Measurements from ENCODE around the gene MAST2.
"Not testable (repeated sequence)": the region's sequence is repeated elsewhere in the genome, so short reads cannot be mapped to it uniquely, and the experiment has no call there.

Gene MAST2

GRCh38 chr1:45815667-45816458 is 12.5 kb downstream of the MAST2 start:
- ATAC-seq, result no peak

- ATAC-seq, result no peak
These were observed 16.8 kb downstream of the MAST2 start for GRCh38 chr1:45820173-45820572.

GRCh38 chr1:45820788-45821187 is 17.4 kb downstream of the MAST2 start:
- no peak for ATAC-seq

- ATAC-seq, result no peak
These were observed 19.2 kb downstream of the MAST2 start for GRCh38 chr1:45822644-45823043.

- ATAC-seq, result no peak
These were observed 21.2 kb downstream of the MAST2 start for GRCh38 chr1:45824607-45825006.

GRCh38 chr1:45827256-45827655 is 23.8 kb downstream of the MAST2 start:
- no peak for ATAC-seq

GRCh38 chr1:45828841-45829240 is 25.4 kb downstream of the MAST2 start:
- ATAC-seq, result no peak

- no peak for ATAC-seq
These were observed 29.9 kb downstream of the MAST2 start for GRCh38 chr1:45833361-45833760.

- ATAC-seq, result no peak
These were observed 31.3 kb downstream of the MAST2 start for GRCh38 chr1:45834689-45835088.

- ATAC-seq, result no peak
These were observed 33.0 kb downstream of the MAST2 start for GRCh38 chr1:45836451-45836850.

- ATAC-seq, result not testable (repeated sequence)
These were observed 33.4 kb downstream of the MAST2 start for GRCh38 chr1:45836861-45837260.

- not testable (repeated sequence) for ATAC-seq
These were observed 34.9 kb downstream of the MAST2 start for GRCh38 chr1:45838322-45838721.

- ATAC-seq, result no peak
These were observed 37.3 kb downstream of the MAST2 start for GRCh38 chr1:45840704-45841103.

GRCh38 chr1:45842786-45843185 is 39.4 kb downstream of the MAST2 start:
- ATAC-seq, result peak in 1 of 2 donors; percentile 49

- no peak for ATAC-seq
These were observed 40.1 kb downstream of the MAST2 start for GRCh38 chr1:45843474-45843905.

GRCh38 chr1:45844000-45844399 is 40.6 kb downstream of the MAST2 start:
- not testable (repeated sequence) for ATAC-seq

GRCh38 chr1:45846931-45847330 is 43.5 kb downstream of the MAST2 start:
- no peak for ATAC-seq

- no peak for ATAC-seq
These were observed 44.7 kb downstream of the MAST2 start for GRCh38 chr1:45848097-45848496.

GRCh38 chr1:45848714-45849113 is 45.3 kb downstream of the MAST2 start:
- no peak for ATAC-seq

GRCh38 chr1:45850017-45850416 is 46.6 kb downstream of the MAST2 start:
- ATAC-seq, result no peak

- ATAC-seq, result no peak
These were observed 51.3 kb downstream of the MAST2 start for GRCh38 chr1:45854724-45855123.

- no peak for ATAC-seq
These were observed 53.8 kb downstream of the MAST2 start for GRCh38 chr1:45857101-45857700.

- ATAC-seq, result not testable (repeated sequence)
These were observed 54.5 kb downstream of the MAST2 start for GRCh38 chr1:45857755-45858492.

- ATAC-seq, result no peak
These were observed 55.8 kb downstream of the MAST2 start for GRCh38 chr1:45859221-45859620.
